NT2/D1 (cell line): ENCODE data around the gene PHGDH.

Source experiments
- DNase-seq: peaks from one replicate; pipeline ENCODE4 v3.0.0-alpha.2; 2011; ENCODE audit warnings: low read depth, low spot score
- H3K27me3 ChIP-seq: 2 replicates; pipeline ENCODE4 v1.6.0; 2011; ENCODE audit warnings: mild to moderate bottlenecking; ENCODE audit not compliant: insufficient read length, insufficient read depth
- H3K36me3 ChIP-seq: 2 replicates; pipeline ENCODE4 v1.6.1; 2011; ENCODE audit warnings: mild to moderate bottlenecking, low read length, mixed read lengths; ENCODE audit not compliant: insufficient read depth, insufficient read length
- H3K4me1 ChIP-seq: 2 replicates; pipeline ENCODE4 v1.5.1; 2011; ENCODE audit not compliant: insufficient read depth, insufficient read length
- H3K4me3 ChIP-seq: 2 replicates; pipeline ENCODE4 v1.5.1; 2011; ENCODE audit warnings: low read depth; ENCODE audit not compliant: insufficient read length
- H3K9ac ChIP-seq: 2 replicates; pipeline ENCODE4 v1.6.0; 2011; ENCODE audit warnings: low read depth; ENCODE audit not compliant: insufficient read length
- H3K9me3 ChIP-seq: 2 replicates; pipeline ENCODE4 v1.5.1; 2011; ENCODE audit warnings: mild to moderate bottlenecking, low read length; ENCODE audit not compliant: insufficient read depth
- SUZ12 ChIP-seq: IDR thresholded peaks from 2 replicates; pipeline ENCODE4 v1.6.1; 2011; ENCODE audit not compliant: insufficient read length, insufficient read depth; ENCODE audit errors: extremely low read depth
- YY1 ChIP-seq: IDR thresholded peaks from 2 replicates; pipeline ENCODE4 v1.6.1; 2011; ENCODE audit not compliant: insufficient read length, insufficient read depth
- ZNF274 ChIP-seq: IDR thresholded peaks from 2 replicates; pipeline ENCODE4 v1.6.1; 2011; ENCODE audit warnings: mild to moderate bottlenecking, low read depth, low read length

Gene PHGDH

GRCh38 chr1:119721896-119722295, 10.2 kb downstream of the PHGDH start:
- no peak overlapping the region for H3K9ac ChIP-seq
- H3K27me3 ChIP-seq, result no peaks in the 10 kb centered on the region
- H3K4me3 ChIP-seq, result no peak overlapping the region
- peaks cover 7% of the 10 kb centered on the region for H3K4me1 ChIP-seq
- DNase-seq, result no peak
- peaks cover 82% of the 10 kb centered on the region for H3K36me3 ChIP-seq
- no peaks in the 10 kb centered on the region for H3K9me3 ChIP-seq
- TF ChIP-seq ZNF274 (no peak), YY1 (no peak), SUZ12 (no peak)

- TF ChIP-seq SUZ12, result no peak
- no peak for TF ChIP-seq YY1
- no peak for TF ChIP-seq ZNF274
- no peaks in the 10 kb centered on the region for H3K27me3 ChIP-seq
- H3K4me3 ChIP-seq, result no peak overlapping the region
- no peaks in the 10 kb centered on the region for H3K9me3 ChIP-seq
- peaks cover 96% of the 10 kb centered on the region for H3K36me3 ChIP-seq
- H3K9ac ChIP-seq, result no peak overlapping the region
- no peak for DNase-seq
- H3K4me1 ChIP-seq, result peaks cover 7% of the 10 kb centered on the region
Observed at GRCh38 chr1:119724611-119725218, 13.0 kb downstream of the PHGDH start.

GRCh38 chr1:119725626-119726025, 13.9 kb downstream of the PHGDH start:
- Histone ChIP-seq H3K4me3 (no peak overlapping the region), H3K9ac (no peak overlapping the region), H3K4me1 (peaks cover 5% of the 10 kb centered on the region), H3K36me3 (peaks cover 96% of the 10 kb centered on the region), H3K27me3 (no peaks in the 10 kb centered on the region), H3K9me3 (no peaks in the 10 kb centered on the region)
- DNase-seq, result no peak
- TF ChIP-seq SUZ12 (no peak), ZNF274 (no peak), YY1 (no peak)

DNA sequence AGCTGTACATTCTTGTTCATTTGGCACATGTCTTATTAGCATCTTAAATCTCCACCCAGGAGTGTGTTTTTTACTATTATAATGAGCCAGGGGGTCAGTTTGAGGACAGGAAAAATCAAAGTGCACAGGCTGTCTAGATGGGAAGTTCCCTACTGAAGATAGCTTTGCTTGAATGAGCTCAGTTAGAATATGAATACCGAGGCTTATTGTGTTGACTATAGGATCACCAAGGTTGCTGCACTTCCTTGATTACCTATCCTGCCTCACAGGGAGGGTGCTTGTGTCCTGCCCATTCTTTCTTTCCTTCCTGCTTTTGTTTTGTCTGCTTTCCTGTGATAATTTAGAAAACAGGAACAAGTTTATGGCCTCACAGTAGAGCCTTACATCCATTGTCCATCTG, 16.3 kb downstream of the PHGDH start:
- no peaks in the 10 kb centered on the region for H3K4me1 ChIP-seq
- no peak for DNase-seq
- H3K9ac ChIP-seq, result no peak overlapping the region
- H3K36me3 ChIP-seq, result peaks cover 96% of the 10 kb centered on the region
- no peak overlapping the region for H3K4me3 ChIP-seq
- TF ChIP-seq SUZ12, result no peak
- no peaks in the 10 kb centered on the region for H3K27me3 ChIP-seq
- no peaks in the 10 kb centered on the region for H3K9me3 ChIP-seq

DNA sequence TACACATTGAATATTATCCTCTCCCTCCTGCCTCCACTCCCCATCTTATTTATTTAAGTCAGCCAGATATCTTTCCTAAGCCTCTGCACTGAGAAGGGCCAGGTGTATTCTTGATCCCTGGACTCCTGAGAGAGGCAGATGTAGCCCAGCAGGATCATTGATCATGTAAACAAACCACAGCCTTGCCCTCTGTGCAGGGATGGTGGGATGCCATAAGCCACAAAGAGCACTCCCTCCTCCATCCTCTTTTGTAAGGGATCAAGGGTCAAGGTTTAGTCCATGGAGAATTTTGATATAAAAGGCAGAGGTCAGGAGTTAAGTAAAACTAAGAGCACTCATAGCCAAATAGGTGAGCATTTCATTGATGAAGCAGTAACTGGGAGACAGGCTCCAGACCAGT, 17.3 kb downstream of the PHGDH start:
- Histone ChIP-seq H3K9ac (no peak overlapping the region), H3K36me3 (peaks cover 94% of the 10 kb centered on the region)

GRCh38 chr1:119731060-119731459, 19.3 kb downstream of the PHGDH start:
- H3K9ac ChIP-seq, result no peak overlapping the region
- no peak for TF ChIP-seq ZNF274
- TF ChIP-seq YY1, result no peak
- no peak for TF ChIP-seq SUZ12
- H3K4me1 ChIP-seq, result no peaks in the 10 kb centered on the region
- no peaks in the 10 kb centered on the region for H3K9me3 ChIP-seq
- H3K27me3 ChIP-seq, result no peaks in the 10 kb centered on the region
- no peak for DNase-seq
- H3K36me3 ChIP-seq, result peaks cover 95% of the 10 kb centered on the region
- H3K4me3 ChIP-seq, result no peak overlapping the region

More for the DNA sequence above, 17.3 kb downstream of the PHGDH start:
- Histone ChIP-seq H3K4me3 (no peak overlapping the region), H3K4me1 (no peaks in the 10 kb centered on the region), H3K27me3 (no peaks in the 10 kb centered on the region), H3K9me3 (no peaks in the 10 kb centered on the region)
- TF ChIP-seq ZNF274, result no peak
- TF ChIP-seq SUZ12, result no peak
- TF ChIP-seq YY1, result no peak
- DNase-seq, result no peak

GRCh38 chr1:119731741-119732430, 20.2 kb downstream of the PHGDH start:
- peaks cover 95% of the 10 kb centered on the region for H3K36me3 ChIP-seq
- DNase-seq, result no peak
- H3K9ac ChIP-seq, result no peak overlapping the region
- no peak for TF ChIP-seq YY1
- TF ChIP-seq ZNF274, result no peak
- no peak overlapping the region for H3K4me3 ChIP-seq
- no peaks in the 10 kb centered on the region for H3K27me3 ChIP-seq
- no peaks in the 10 kb centered on the region for H3K9me3 ChIP-seq
- peaks cover 5% of the 10 kb centered on the region for H3K4me1 ChIP-seq
